Testis (tissue), 2 donors: ENCODE data around the gene ZNF275.

Experiments used
- POLR2A ChIP-seq: fragments of 450-650 bp; IDR thresholded peaks from one replicate; pipeline ENCODE4 v1.6.1; 2017; ENCODE audit warnings: antibody characterized with exemption, mild to moderate bottlenecking, moderate library complexity
- TF ChIP-seq, protein P1 (sequence below), 3 experiments: fragments of 450-650 bp in 2 of 3; fragments of 200-600 bp in 1 of 3; sonication (generic) in 1 of 3; IDR thresholded peaks; one replicate each; pipeline ENCODE4 v1.5.1; 2016 to 2019; ENCODE audit warnings: antibody characterized with exemption in 3 of 3, mild to moderate bottlenecking in 2 of 3, moderate library complexity in 1 of 3

DNA sequence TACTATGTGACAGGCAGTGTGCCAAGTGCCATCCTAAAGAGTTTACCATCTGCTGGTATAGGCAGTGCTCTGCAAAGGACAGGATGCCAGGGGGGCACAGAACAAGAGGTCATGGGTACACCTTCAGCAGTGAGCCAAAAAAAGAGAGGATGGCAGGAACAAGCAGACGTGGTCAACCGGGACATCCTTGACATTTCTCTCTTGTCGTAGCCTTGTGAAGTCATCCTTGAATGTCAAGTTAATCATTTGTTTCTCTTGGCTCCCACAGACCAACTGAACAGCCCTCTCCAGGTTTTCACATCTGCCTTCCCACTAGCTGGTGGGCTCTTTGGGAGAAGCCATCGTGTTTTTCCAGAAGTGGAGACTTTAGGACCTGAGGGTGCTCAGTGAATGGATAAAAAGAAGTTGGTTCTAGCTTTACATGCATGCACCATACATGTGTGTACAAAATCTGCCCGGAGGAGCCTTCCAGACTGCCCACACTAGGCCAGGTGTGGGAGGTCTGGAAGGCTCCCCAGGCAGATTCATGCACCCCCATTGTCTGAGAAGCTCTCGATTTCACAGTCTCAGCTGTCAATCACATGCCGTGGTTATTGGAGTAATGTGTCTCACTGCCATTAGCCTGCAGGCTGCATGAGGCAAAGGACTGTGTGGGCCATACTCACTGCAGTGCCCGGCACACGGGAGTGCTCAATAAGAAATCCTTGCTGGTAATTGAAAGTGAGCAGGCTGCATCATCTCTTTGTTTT is 28.8 kb upstream of the ZNF275 start:
- TF ChIP-seq, protein P1, sequence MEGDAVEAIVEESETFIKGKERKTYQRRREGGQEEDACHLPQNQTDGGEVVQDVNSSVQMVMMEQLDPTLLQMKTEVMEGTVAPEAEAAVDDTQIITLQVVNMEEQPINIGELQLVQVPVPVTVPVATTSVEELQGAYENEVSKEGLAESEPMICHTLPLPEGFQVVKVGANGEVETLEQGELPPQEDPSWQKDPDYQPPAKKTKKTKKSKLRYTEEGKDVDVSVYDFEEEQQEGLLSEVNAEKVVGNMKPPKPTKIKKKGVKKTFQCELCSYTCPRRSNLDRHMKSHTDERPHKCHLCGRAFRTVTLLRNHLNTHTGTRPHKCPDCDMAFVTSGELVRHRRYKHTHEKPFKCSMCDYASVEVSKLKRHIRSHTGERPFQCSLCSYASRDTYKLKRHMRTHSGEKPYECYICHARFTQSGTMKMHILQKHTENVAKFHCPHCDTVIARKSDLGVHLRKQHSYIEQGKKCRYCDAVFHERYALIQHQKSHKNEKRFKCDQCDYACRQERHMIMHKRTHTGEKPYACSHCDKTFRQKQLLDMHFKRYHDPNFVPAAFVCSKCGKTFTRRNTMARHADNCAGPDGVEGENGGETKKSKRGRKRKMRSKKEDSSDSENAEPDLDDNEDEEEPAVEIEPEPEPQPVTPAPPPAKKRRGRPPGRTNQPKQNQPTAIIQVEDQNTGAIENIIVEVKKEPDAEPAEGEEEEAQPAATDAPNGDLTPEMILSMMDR (IDR thresholded peaks at IDR 0.05): no peak
- TF ChIP-seq POLR2A: no peak
